Measurements from ENCODE around the gene LRRC15. TPM values are rescaled to one million over a fixed set of nuclear protein-coding genes. Genes with fewer than 3 reads are reported as not detected.

The LRRC15 gene
- total RNA-seq, result not detected in 2 replicates

GRCh38 chr3:194369522-194370279 is at the start of gene LRRC15:
TSS of gene LRRC15 (minus strand) at chr3:194369743. CDS start at chr3:194361043, 8,700 bp downstream.

GRCh38 chr3:194399166-194399565 is 29.6 kb upstream of the LRRC15 start, which contains the start of gene GP5:
TSS of gene GP5 (minus strand) at chr3:194399266. CDS start at chr3:194398282, 984 bp downstream.

GRCh38 chr3:194351080-194351672 is 18.4 kb downstream of the LRRC15 start, which contains the start of gene CPN2:
TSS of gene CPN2 (minus strand) at chr3:194351328. CDS start at chr3:194342702, 8,626 bp downstream.

Other genes starting within 250 kb of the LRRC15 start
- 5.3 and 7.1 TPM in 2 replicates for gene HES1, start 233.6 kb downstream of the LRRC15 start, total RNA-seq
- gene CPN2, start 18.4 kb downstream of the LRRC15 start, total RNA-seq, result not detected in 2 replicates
- 0.06 and 0.10 TPM in 2 replicates for gene GP5, start 29.5 kb upstream of the LRRC15 start, total RNA-seq
- 161 and 188 TPM in 2 replicates for gene ATP13A3, start 117.3 kb upstream of the LRRC15 start, total RNA-seq

Measured in cardiac ventricle fibroblast (primary cell).